Dermis blood vessel endothelial cell (primary cell): ENCODE measurements around the gene ZBED1. TPM values are rescaled to one million over a fixed set of nuclear protein-coding genes. Genes with fewer than 3 reads are reported as not detected.
"Not testable (repeated sequence)": the region's sequence is repeated elsewhere in the genome, so short reads cannot be mapped to it uniquely, and the experiment has no call there.

Experiments used
- DNase-seq: peaks from one replicate; pipeline ENCODE4 v3.0.0; 2010
- total RNA-seq: library from RNA; depleted of rRNA; stranded (reverse); fragments of >200 nt; gene quantifications from 2 replicates; pipeline ENCODE4 v1.2.3, GENCODE V29; 2014

Gene ZBED1
- 57.5 and 75.7 TPM in 2 replicates for total RNA-seq

- peak; percentile 51 for DNase-seq
These were observed at the start of gene ZBED1, which contains the start of gene DHRSX for GRCh38 chrX:2500803-2501558. Gene ZBED1 (minus strand): TSS chrX:2500976. CDS start chrX:2490719, 10,257 bp downstream. Gene DHRSX (minus strand): TSS chrX:2500976. CDS start chrX:2500925, 51 bp downstream.

- no peak for DNase-seq
These were observed 49.1 kb upstream of the ZBED1 start for GRCh38 chrX:2549876-2550275.

DNA sequence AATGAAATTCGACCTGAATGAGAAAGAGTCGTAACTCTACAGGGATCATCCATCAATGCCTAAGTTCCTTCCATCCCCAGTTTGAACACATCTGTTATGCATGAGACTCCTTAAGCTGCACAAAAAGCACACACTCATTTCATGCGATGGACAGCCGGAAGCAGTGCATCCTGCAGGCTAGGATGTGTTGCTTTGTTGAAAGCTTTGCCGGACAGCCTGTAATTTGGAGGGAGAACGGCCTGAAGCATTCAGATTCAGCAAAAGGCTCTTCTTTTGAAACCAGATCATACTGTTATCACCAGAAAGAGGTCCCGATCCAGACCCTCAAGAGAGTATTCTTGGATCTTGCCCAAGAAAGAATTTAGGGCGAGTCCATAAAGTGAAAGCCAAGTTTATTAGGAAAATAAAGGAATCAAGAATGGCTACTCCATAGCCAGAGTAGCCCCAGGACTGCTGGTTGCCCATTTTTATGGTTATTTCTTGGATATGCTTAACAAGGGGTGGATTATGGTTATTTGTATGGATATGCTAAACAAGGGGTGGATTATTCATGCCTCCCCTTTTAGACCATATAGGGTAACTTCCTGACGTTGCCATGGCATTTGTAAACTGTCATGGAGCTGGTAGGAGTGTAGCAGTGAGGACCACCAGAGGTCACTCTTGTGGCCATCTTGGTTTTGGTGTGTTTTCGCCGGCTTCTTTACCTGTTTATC is 48.1 kb upstream of the ZBED1 start:
- no peak for DNase-seq

DNA sequence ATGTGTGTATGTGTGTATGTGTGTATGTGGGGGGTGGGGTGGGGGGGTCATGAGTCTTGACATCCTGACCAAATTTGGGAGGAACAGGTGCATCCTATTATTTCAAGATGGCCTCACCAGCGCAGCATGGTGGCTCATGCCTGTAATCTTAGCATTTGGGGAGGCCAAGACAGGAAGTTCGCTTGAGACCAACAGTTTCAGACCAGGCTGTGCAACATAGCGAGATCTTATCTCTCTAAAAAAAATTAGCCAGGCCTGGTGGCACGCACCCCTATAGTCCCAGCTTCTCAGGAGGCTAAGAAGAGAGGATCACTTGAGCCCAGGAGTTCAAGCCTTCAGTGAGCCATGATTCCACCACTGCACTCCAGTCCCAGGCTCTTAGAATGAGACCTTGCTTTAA is 47.0 kb upstream of the ZBED1 start:
- DNase-seq: no peak

DNA sequence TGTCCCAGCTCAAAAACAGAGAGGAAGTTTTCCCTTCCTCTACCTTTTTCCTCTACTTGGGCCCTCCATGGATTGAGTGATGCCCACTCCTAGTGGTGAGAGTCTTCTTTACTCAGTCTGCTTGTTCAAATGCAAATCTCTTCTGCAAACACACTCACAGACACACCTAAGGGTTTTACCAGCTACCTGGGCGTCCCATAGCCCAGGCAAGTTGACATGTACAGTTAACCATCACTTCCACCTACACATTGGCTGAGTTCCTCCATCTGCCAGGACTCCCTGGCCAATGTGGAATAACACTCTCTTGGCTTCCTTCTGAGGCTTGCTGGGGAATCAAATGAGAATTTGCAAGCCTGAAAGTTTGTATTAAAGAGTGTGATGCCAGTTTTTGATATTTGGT is 45.7 kb upstream of the ZBED1 start:
- DNase-seq: no peak

GRCh38 chrX:2545144-2545543 is 44.4 kb upstream of the ZBED1 start:
- no peak for DNase-seq

DNA sequence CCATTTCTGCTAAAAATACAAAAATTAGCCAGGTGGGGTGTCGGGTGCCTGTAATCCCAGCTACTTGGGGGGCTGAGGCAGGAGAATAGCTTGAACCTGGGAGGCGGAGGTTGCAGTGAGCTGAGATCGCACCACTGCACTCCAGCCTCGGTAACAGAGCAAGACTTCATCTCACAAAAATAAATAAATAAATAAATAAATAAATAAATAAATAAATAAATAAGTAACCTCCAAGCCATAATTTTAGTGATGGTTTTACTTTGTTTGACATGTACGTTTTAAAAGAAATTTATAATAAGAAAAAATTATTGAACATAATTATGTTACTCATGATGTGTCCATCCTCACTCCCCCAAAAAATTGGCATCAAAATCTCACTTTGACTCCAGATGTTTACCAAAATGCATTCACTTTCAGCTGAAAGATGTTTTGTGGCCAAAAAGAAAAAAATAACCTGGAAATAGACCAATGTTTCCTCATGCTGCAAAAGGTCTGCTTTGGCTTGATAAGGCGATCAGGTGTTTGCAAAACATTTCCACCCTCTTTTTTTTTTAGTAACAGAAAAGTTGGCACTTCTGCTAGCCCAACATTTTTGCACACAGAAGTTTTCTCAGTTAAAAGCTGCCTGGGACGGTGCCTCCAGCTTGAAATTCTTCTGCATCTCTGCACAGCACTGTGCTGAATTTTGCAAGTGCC is 42.2 kb upstream of the ZBED1 start:
- no peak for DNase-seq

DNA sequence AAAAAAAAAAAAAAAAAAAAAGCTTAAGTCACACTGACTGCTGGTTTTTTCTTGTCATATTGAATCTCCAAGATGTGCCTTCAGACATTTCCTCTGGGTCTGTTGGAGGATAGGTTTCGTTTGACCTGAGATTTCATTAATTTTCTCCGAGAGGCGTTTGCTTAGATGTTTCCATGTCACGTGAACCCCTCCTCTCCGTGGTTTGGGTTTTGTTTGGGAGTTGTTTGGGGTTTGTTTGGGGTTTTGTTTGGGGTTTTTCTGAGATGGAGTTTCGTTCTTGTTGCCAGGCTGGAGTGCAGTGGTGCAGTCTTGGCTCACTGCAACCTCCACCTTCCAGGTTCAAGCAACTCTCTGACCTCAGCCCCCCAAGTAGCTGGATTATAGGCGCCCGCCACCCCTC is 40.8 kb upstream of the ZBED1 start:
- DNase-seq: no peak

DNA sequence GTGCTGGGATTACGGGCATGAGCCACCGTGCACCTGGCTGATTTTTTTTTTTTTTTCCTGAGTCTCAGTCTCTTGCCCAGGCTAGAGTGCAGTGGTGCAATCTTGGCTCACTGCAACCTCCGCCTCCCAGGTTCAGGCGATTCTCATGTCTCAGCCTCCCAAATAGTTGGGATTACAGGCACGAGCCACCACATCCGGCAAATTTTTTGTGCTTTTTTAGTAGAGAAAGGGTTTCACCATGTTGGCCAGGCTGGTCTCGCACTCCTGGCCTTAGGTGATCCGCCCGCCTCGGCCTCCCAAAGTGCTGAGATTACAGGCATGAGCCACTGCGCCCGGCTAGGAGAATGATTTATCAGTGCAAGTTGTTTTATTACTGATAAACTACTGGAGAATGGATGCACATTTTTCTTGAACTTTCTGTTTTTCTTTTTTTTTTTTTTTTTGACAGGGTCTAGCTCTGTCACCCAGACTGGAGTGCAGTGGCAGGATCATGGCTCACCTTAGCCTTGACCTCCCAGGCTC is 39.7 kb upstream of the ZBED1 start:
- DNase-seq: no peak

GRCh38 chrX:2539586-2539985 is 38.8 kb upstream of the ZBED1 start:
- DNase-seq: no peak

GRCh38 chrX:2538031-2538757 is 37.4 kb upstream of the ZBED1 start:
- DNase-seq: no peak

DNA sequence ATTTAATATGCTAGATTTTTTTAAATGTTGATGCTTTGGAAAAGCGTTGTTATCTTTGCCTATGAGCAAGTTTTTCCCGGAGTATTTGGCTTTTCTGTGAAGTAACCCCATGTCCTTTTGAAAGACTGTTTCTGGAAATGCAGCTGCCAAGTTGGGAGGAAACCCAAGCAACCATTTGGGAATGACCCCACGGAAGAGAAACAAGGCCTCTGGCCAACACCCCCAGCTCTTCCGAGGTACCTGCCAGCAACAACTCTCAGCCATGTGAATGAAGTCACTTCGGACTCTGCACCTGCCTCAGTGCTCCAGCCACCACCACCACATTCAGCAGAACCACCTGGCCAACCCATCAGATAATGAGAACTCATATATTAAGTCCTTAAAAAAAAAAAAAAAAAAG is 36.2 kb upstream of the ZBED1 start:
- no peak for DNase-seq

GRCh38 chrX:2536141-2536540 is 35.4 kb upstream of the ZBED1 start:
- no peak for DNase-seq

DNA sequence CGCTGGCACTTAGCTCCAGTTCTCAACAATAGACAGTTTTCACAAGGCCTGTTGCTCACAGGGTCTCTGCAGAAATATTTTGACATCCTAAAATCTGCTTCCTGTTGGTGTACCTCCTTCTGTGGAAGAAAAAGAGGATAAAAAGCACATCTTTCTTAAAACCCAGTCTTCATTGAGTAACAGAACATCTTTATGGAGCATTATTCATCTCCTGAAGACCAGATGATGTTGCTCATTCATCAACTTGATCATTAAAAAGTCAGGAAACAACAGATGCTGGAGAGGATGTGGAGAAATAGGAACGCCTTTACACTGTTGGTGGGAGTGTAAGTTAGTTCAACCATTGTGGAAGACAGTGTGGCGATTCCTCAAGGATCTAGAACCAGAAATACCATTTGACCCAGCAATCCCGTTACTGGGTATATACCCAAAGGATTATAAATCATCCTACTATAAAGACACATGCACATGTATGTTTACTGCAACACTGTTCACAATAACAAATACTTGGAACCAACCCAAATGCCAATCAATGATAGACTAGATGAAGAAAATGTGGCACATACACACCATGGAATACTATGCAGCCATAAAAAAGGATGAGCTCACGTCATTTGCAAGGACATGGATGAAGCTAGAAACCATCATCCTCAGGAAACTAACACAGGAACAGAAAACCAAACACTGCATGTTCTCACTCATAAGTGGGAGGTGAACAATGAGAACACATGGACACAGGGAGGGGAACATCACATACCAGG is 33.7 kb upstream of the ZBED1 start:
- DNase-seq: not testable (repeated sequence)

DNA sequence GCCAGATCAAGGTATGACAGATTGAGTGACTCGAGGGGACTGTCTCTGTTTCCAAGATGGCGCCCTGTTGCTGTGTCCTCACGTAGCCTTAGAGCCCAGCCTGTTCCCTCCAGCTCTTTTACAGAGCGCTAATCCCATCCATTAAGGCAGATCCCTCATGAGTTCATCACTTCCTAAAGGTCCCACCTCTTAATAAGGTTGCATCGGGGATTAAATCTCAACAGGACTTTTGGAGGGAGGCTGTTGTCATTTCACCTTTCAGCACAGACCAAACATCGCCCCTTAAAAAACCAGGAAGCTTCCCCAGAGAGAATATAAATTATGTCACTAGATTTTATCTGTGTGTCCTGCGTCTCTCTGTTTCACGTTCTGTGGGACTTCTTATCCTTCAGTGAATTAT is 32.6 kb upstream of the ZBED1 start:
- no peak for DNase-seq

DNA sequence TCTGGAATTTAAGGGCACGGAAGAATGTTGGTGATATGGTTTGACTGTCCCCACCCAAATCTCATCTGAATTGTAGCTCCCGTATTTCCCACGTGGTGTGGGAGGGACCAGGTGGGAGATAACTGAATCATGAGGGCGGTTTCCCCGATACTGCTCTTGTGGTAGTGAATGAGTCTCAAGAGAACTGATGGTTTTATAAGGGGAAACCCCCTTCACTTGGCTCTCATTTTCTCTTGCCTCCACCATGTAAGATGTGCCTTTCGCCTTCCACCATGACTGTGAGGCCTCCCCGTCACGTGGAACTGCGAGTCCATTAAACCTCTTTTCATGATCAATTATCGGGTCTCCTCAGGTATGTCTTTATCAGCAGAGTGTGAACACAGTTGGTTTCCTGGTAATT is 25.6 kb upstream of the ZBED1 start:
- no peak for DNase-seq

DNA sequence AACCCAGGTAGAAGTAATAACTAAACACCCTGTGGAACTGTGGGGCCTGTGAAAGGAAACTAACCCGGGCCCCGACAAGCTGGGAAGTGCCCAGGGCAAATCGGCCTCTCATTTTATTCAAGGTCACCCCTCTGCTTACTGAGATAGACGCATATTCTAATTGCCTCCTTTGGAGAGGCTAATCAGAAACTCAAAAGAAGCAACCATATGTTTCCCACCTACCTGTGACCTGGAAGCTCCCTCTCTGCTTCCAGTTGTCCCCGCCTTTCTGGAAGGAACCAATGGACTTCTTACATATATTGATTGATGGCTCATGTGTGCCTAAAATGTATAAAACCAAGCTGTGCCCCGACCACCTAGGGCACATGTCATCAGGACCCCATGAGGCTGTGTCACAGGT is 23.1 kb upstream of the ZBED1 start:
- DNase-seq: no peak

DNA sequence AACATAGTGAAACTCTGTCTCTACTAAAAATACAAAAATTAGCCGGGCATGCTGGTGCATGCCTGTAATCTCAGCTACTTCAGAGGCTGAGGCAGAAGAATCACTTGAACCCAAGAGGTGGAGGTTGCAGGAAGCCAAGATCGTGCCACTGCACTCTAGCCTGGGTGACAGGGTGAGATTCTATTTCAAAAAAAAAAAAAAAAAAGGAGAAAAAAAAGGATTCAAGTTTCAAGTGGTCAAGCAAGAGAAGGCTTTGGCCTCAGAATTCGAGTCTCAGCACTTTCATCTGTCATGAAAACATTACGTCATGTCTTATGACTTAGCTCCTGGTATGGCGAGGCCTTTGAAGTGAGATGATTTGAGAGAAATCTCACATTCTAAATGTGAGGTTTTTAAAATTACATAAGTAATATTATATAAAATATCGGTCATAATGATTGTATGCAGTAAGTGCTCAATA is 21.2 kb upstream of the ZBED1 start:
- no peak for DNase-seq

DNA sequence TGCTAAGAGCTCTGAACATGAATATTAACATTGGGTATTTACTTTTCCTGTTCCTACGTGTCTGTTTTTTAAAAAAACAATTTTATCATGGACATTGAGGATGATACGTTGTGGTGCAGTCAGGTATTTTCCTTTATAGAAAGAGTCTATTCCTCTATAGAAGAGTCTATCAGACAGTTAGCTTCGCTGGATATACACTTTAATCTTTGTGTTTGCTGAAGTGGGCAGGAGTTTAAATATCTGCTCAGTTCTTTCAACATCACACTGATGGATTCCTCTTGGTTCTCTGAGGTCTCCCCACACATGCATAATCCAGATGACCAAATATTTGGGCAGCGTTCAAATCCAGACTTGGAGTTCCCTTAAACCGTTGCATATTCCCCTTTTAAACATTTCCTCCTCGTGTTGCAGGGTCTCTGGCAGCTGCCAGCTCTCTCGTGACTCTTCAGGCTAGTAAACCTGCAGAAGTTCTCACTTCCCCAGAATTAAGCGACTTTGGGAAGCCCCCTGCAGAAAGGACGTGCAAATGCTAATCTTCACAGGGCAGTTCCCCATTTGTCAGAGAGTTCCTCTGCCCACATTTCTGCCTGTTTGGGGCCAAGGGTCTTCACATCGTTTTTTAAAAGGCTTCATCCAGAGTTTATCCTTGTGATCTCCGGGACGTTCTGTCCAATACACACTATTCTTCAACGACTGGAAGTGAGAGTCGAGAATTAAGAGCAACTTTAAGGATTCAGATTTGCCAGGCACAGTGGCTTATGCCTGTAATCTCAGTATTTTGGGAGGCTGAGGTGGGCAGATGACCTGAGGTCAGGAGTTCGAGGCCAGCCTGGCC is 20.5 kb upstream of the ZBED1 start:
- no peak for DNase-seq

GRCh38 chrX:2520539-2520938 is 19.8 kb upstream of the ZBED1 start:
- DNase-seq: no peak

DNA sequence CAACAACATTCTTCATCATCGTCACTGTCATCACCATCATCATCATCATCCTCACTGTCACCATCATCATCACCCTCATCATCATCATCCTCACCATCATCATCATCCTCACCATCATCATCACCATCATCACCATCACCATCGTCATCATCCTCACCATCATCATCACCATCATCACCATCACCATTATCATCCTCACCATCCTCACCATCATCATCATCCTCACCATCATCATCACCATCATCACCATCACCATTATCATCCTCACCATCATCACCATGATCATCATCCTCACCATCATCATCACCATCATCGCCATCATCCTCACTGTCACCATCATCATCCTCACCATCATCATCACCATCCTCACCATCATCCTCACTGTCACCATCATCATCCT is 18.9 kb upstream of the ZBED1 start:
- not testable (repeated sequence) for DNase-seq
